ENCODE data around the gene SLC17A4. TPM values are rescaled to one million over a fixed set of nuclear protein-coding genes. Genes with fewer than 3 reads are reported as not detected.

SLC17A4 gene
- total RNA-seq, 1 experiment from 2014 or later: not detected

DNA sequence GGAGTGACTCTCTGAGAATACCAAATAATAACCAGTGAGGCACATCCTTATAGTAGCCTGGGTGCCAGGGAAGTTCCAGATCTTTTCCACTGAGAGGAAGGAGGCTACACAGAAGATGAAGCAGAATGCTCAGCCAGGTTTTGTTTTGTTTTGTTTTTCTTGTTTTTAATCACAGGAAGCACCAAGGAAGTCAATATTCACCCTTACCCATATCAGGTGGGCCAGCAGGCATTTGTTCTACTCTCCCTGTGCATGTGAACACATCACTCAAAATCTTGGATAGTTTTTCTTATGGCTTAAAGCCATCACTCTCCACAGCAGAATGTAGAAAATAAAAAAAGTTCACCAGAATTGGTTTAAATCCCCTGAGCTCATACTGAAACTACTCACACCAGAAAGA is 66.8 kb downstream of the SLC17A4 start:
- H3K4me3 ChIP-seq: no peak overlapping the region
- H3K27ac ChIP-seq: no peak overlapping the region
- no peaks in the 10 kb centered on the region for H3K36me3 ChIP-seq
- no peaks in the 10 kb centered on the region for H3K27me3 ChIP-seq
- no peak for DNase-seq
- no peaks in the 10 kb centered on the region for H3K9me3 ChIP-seq (replicated peaks)
- H3K4me1 ChIP-seq: no peaks in the 10 kb centered on the region

DNA sequence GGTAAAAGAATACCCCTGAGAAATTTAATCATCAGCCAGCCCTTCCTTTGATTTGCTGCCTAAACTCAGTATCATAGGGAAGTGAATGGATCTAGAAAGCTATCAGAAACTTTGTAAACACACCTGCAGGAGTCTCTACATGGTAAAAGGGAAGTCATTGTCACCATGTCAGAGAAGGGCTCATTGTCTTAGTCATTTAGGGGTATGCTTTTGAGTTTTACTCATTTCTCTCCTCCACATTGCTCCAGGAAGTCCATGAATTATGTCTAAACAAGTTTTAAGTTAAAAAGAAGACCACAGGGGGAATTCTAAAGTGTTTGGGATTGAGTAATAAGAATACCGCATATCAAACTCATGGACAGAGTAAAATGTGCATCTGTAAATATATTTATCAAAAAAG is 74.8 kb downstream of the SLC17A4 start:
- H3K9me3 ChIP-seq (replicated peaks): no peaks in the 10 kb centered on the region
- H3K27ac ChIP-seq: no peak overlapping the region
- no peak for DNase-seq
- H3K36me3 ChIP-seq: no peaks in the 10 kb centered on the region
- no peak overlapping the region for H3K4me3 ChIP-seq
- H3K27me3 ChIP-seq: no peaks in the 10 kb centered on the region
- H3K4me1 ChIP-seq: no peaks in the 10 kb centered on the region

GRCh38 chr6:25830458-25830857 is 75.9 kb downstream of the SLC17A4 start:
- no peaks in the 10 kb centered on the region for H3K27me3 ChIP-seq
- no peak overlapping the region for H3K27ac ChIP-seq
- no peaks in the 10 kb centered on the region for H3K36me3 ChIP-seq
- no peaks in the 10 kb centered on the region for H3K9me3 ChIP-seq (replicated peaks)
- no peak for DNase-seq
- H3K4me1 ChIP-seq: no peaks in the 10 kb centered on the region
- H3K4me3 ChIP-seq: no peak overlapping the region

Other genes with a start within 250 kb of the SLC17A4 start
- gene SCGN, start 102.5 kb upstream of the SLC17A4 start, total RNA-seq (2014; rRNA removed; shearing (Covaris generic)): not detected in 2 replicates
- gene SLC17A1, start 77.3 kb downstream of the SLC17A4 start, total RNA-seq (2014; rRNA removed; shearing (Covaris generic)): not detected in 2 replicates
- not detected in 2 replicates for gene SLC17A3, start 119.5 kb downstream of the SLC17A4 start, total RNA-seq (2014; rRNA removed; shearing (Covaris generic))
- not detected in 2 replicates for gene SLC17A2, start 175.9 kb downstream of the SLC17A4 start, total RNA-seq (2014; rRNA removed; shearing (Covaris generic))
- gene TRIM38, start 208.1 kb downstream of the SLC17A4 start, total RNA-seq (2014; rRNA removed; shearing (Covaris generic)): 3.2 and 3.3 TPM in 2 replicates

All from SJCRH30 (cell line).